Measurements from ENCODE around the gene PWWP2A.
"Not testable (repeated sequence)": the region's sequence is repeated elsewhere in the genome, so short reads cannot be mapped to it uniquely, and the experiment has no call there.

PWWP2A gene

DNA sequence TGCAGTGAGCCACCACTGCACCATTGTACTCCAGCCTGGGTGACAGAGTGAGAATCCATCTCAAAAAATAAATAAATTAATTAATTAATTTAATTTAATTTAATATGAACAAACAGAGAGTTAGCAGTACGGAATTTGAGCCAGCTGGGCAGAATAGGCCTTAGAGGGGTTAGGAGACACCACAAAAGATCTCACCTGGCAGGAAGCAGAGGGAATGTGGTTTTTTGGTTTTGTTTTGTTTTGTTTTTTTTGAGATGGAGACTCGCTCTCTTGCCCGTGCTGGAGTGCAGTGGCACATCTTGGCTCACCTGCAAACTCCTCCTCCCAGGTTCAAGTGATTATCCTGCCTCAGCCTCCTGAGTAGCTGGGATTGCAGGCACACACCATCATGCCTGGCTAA, 31.8 kb upstream of the PWWP2A start:
- H3K27me3 ChIP-seq (ENCODE audit: insufficient read depth, poor library complexity, severe bottlenecking), result no peaks in the 10 kb centered on the region
- no peak overlapping the region for H3K4me3 ChIP-seq (replicated peaks; ENCODE audit: insufficient read depth, low read length)
- TF ChIP-seq POLR2AphosphoS5 (IDR thresholded peaks at IDR 0.05; ENCODE audit: low read depth) (no peak), GABPA (IDR thresholded peaks at IDR 0.05; ENCODE audit: low read depth) (no peak), SPI1 (IDR thresholded peaks at IDR 0.05; ENCODE audit: borderline replicate concordance, low read depth) (no peak)
- TF ChIP-seq, protein P1, sequence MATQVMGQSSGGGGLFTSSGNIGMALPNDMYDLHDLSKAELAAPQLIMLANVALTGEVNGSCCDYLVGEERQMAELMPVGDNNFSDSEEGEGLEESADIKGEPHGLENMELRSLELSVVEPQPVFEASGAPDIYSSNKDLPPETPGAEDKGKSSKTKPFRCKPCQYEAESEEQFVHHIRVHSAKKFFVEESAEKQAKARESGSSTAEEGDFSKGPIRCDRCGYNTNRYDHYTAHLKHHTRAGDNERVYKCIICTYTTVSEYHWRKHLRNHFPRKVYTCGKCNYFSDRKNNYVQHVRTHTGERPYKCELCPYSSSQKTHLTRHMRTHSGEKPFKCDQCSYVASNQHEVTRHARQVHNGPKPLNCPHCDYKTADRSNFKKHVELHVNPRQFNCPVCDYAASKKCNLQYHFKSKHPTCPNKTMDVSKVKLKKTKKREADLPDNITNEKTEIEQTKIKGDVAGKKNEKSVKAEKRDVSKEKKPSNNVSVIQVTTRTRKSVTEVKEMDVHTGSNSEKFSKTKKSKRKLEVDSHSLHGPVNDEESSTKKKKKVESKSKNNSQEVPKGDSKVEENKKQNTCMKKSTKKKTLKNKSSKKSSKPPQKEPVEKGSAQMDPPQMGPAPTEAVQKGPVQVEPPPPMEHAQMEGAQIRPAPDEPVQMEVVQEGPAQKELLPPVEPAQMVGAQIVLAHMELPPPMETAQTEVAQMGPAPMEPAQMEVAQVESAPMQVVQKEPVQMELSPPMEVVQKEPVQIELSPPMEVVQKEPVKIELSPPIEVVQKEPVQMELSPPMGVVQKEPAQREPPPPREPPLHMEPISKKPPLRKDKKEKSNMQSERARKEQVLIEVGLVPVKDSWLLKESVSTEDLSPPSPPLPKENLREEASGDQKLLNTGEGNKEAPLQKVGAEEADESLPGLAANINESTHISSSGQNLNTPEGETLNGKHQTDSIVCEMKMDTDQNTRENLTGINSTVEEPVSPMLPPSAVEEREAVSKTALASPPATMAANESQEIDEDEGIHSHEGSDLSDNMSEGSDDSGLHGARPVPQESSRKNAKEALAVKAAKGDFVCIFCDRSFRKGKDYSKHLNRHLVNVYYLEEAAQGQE (IDR thresholded peaks at IDR 0.05; ENCODE audit: insufficient replicate concordance, low read depth), result no peak
- TF ChIP-seq, protein P2, sequence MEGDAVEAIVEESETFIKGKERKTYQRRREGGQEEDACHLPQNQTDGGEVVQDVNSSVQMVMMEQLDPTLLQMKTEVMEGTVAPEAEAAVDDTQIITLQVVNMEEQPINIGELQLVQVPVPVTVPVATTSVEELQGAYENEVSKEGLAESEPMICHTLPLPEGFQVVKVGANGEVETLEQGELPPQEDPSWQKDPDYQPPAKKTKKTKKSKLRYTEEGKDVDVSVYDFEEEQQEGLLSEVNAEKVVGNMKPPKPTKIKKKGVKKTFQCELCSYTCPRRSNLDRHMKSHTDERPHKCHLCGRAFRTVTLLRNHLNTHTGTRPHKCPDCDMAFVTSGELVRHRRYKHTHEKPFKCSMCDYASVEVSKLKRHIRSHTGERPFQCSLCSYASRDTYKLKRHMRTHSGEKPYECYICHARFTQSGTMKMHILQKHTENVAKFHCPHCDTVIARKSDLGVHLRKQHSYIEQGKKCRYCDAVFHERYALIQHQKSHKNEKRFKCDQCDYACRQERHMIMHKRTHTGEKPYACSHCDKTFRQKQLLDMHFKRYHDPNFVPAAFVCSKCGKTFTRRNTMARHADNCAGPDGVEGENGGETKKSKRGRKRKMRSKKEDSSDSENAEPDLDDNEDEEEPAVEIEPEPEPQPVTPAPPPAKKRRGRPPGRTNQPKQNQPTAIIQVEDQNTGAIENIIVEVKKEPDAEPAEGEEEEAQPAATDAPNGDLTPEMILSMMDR (IDR thresholded peaks at IDR 0.05; ENCODE audit: insufficient read depth, low read length), result no peak
- no peak for DNase-seq (ENCODE audit: low read depth in 1 of 2, low spot score in 1 of 2)
- H3K27ac ChIP-seq (replicated peaks), result no peak overlapping the region

DNA sequence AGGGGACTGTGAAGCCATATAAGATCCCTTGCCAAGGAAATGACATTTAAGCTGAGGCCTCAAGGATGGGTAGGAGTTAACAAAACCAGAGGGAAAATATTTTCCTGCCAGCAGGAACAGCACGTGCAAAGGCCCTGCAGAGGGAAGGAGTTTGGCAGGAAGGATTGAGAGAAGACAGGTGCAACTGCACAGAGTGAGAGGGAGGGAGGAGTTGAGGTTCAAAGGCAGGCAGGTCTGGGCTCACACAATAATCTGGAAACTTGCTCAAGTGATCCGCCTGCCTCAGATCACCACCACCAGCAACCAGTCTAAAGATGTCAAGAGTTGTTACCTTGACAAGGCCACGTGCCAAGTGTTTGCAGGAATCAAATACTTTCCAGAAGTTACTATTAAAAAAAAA, 31.1 kb upstream of the PWWP2A start:
- DNase-seq (ENCODE audit: low read depth in 1 of 2, low spot score in 1 of 2), result no peak
- Histone ChIP-seq H3K27me3 (ENCODE audit: insufficient read depth, poor library complexity, severe bottlenecking) (no peaks in the 10 kb centered on the region), H3K27ac (replicated peaks) (no peak overlapping the region), H3K4me3 (replicated peaks; ENCODE audit: insufficient read depth, low read length) (no peak overlapping the region)
- TF ChIP-seq, protein P2 (IDR thresholded peaks at IDR 0.05; ENCODE audit: insufficient read depth, low read length), result no peak
- TF ChIP-seq GABPA (IDR thresholded peaks at IDR 0.05; ENCODE audit: low read depth) (no peak), POLR2AphosphoS5 (IDR thresholded peaks at IDR 0.05; ENCODE audit: low read depth) (no peak), SPI1 (IDR thresholded peaks at IDR 0.05; ENCODE audit: borderline replicate concordance, low read depth) (no peak)
- TF ChIP-seq, protein P1 (IDR thresholded peaks at IDR 0.05; ENCODE audit: insufficient replicate concordance, low read depth), result no peak

DNA sequence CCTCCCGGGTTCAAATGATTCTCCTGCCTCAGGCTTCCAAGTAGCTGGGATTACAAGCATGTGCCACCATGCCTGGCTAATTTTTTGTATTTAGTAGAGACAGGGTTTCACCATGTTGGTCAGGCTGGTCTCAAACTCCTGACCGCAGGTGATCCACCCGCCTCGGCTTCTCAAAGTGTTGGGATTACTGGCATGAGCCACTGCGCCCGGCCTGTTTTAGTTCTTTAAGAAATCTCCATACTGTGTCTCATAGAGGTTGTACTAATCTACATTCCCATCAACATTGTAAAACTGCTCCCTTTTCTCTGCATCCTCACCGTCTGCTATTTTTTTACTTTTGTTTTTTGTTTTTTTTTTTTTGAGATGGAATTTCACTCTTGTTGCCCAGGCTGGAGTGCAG, 25.2 kb upstream of the PWWP2A start:
- not testable (repeated sequence) for H3K27ac ChIP-seq (replicated peaks); H3K27me3 ChIP-seq (ENCODE audit: insufficient read depth, poor library complexity, severe bottlenecking); H3K4me3 ChIP-seq (replicated peaks; ENCODE audit: insufficient read depth, low read length); DNase-seq (ENCODE audit: low read depth in 1 of 2, low spot score in 1 of 2)

DNA sequence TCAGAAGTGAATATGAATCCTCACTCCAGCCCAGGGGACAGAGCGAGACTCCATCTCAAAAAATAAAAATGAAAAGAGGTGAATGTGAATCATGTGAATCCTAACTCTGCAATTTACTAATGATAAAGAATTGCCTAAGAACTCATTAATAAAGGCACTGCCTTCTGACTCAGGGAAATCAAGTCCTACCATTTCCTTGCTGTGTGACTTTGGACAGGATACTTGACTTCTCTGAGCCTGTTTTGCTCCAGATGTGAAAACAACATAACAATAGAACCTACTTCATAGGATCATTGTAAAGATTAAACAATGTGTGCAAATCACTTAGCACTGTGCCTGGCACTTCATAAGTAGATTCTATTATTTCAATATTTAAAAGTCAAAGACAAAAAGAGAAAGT, 15.1 kb upstream of the PWWP2A start:
- DNase-seq (ENCODE audit: low read depth in 1 of 2, low spot score in 1 of 2), result no peak
- no peaks in the 10 kb centered on the region for H3K27me3 ChIP-seq (ENCODE audit: insufficient read depth, poor library complexity, severe bottlenecking)
- H3K27ac ChIP-seq (replicated peaks), result no peak overlapping the region
- TF ChIP-seq, protein P1 (IDR thresholded peaks at IDR 0.05; ENCODE audit: insufficient replicate concordance, low read depth), result no peak
- TF ChIP-seq, protein P2 (IDR thresholded peaks at IDR 0.05; ENCODE audit: insufficient read depth, low read length), result no peak
- TF ChIP-seq SPI1 (IDR thresholded peaks at IDR 0.05; ENCODE audit: borderline replicate concordance, low read depth) (no peak), GABPA (IDR thresholded peaks at IDR 0.05; ENCODE audit: low read depth) (no peak), POLR2AphosphoS5 (IDR thresholded peaks at IDR 0.05; ENCODE audit: low read depth) (no peak)
- H3K4me3 ChIP-seq (replicated peaks; ENCODE audit: insufficient read depth, low read length), result no peak overlapping the region
